Posterior vena cava (tissue), 2 donors: Measurements from ENCODE around the gene TAF4. TPM values are rescaled to one million over a fixed set of nuclear protein-coding genes. Genes with fewer than 3 reads are reported as not detected.
"Not testable (repeated sequence)": the region's sequence is repeated elsewhere in the genome, so short reads cannot be mapped to it uniquely, and the experiment has no call there.

Source experiments
- DNase-seq: peaks from one replicate; pipeline ENCODE4 v3.0.0-alpha.2; 2020; ENCODE audit warnings: low spot score
- intact Hi-C, 2 donors: fragments of 100-400 bp; cut with DNase I; formaldehyde crosslinking; loops; one replicate each; pipeline versions ENCODE4 v1.14.1 to v1.14.2; 2022 to 2023
- total RNA-seq, 2 donors: library from RNA; stranded (reverse); fragmentation: NEBNext Ultra II Directional; extraction: Animal tissue kit (Norgen Biotek cat#: 25700); gene quantifications; one replicate each; pipeline ENCODE4 v1.2.1, GENCODE V29; 2021
- donor health status: DM: yes; HTN: yes; CAD: no.
- donor health status: DM: yes; HTN: yes; CAD: no.

Gene TAF4
- total RNA-seq, 2 donors from 2014 or later, result 8.8 to 11.4 TPM

GRCh38 chr20:61944967-61945366, 120.7 kb downstream of the TAF4 start:
- intact Hi-C loops, DNase-seq: not testable (repeated sequence)

- intact Hi-C loops, result no loop called here
- DNase-seq, result peak; percentile 46
Measured at GRCh38 chr20:61942526-61942925, 123.2 kb downstream of the TAF4 start.

GRCh38 chr20:61941721-61942405, 123.8 kb downstream of the TAF4 start:
- DNase-seq, result peak; percentile 56
- intact Hi-C loops, result no loop called here

- intact Hi-C loops, result no loop called here
- DNase-seq, result peak; percentile 73
Measured at GRCh38 chr20:61940976-61941720, 124.5 kb downstream of the TAF4 start.

- intact Hi-C loops, result no loop called here
Measured at GRCh38 chr20:61940491-61940890, 125.2 kb downstream of the TAF4 start.

GRCh38 chr20:61939691-61940360, 125.9 kb downstream of the TAF4 start:
- DNase-seq, result peak; percentile 52
- intact Hi-C loops, result no loop called here

More at GRCh38 chr20:61940491-61940890, 125.2 kb downstream of the TAF4 start:
- peak; percentile 63 for DNase-seq

- peak; percentile 78 for DNase-seq
- intact Hi-C loops, result no loop called here
Measured at GRCh38 chr20:61938839-61939690, 126.6 kb downstream of the TAF4 start.

- DNase-seq, result peak; percentile 74
- intact Hi-C loops, result no loop called here
Measured at GRCh38 chr20:61937963-61938838, 127.5 kb downstream of the TAF4 start.

- DNase-seq, result no peak
- intact Hi-C loops, result no loop called here
Measured at GRCh38 chr20:61937146-61937962, 128.3 kb downstream of the TAF4 start.

- intact Hi-C loops, result no loop called here
- DNase-seq, result peak; percentile 73
Measured at GRCh38 chr20:61936701-61937131, 129.0 kb downstream of the TAF4 start.

GRCh38 chr20:61935926-61936700, 129.6 kb downstream of the TAF4 start:
- intact Hi-C loops, result no loop called here
- DNase-seq, result peak; percentile 44

GRCh38 chr20:61934716-61935530, 130.8 kb downstream of the TAF4 start:
- intact Hi-C loops, result no loop called here
- DNase-seq, result peak; percentile 72

- intact Hi-C loops, result no loop called here
- peak; percentile 72 for DNase-seq
Measured at GRCh38 chr20:61933951-61934715, 131.5 kb downstream of the TAF4 start.

- DNase-seq, result peak; percentile 76
Measured at GRCh38 chr20:61933481-61933950, 132.2 kb downstream of the TAF4 start.

More at GRCh38 chr20:61933481-61933950, 132.2 kb downstream of the TAF4 start:
- intact Hi-C loops, result no loop called here
